ENCODE measurements around the gene RUNX2.

- TF ChIP-seq CTCF (IDR thresholded peaks at IDR 0.05; ENCODE audit: control extremely low read depth in 1 of 3, insufficient read depth in 1 of 3, low read depth in 1 of 3, low read length in 3 of 3), result no peak
- no peak for TF ChIP-seq EZH2 (IDR thresholded peaks at IDR 0.05; ENCODE audit: low read depth, low read length, severe bottlenecking)
- no peak for TF ChIP-seq USF2 (IDR thresholded peaks at IDR 0.05; ENCODE audit: low read length)
- TF ChIP-seq SRF (IDR thresholded peaks at IDR 0.05; ENCODE audit: low read depth, low read length), result no peak
- no peak for TF ChIP-seq CEBPB (IDR thresholded peaks at IDR 0.05; ENCODE audit: low read depth, low read length)
- TF ChIP-seq POLR2A (IDR thresholded peaks at IDR 0.05; ENCODE audit: control extremely low read depth in 1 of 2, low read depth in 2 of 2, low read length in 2 of 2), result no peak
- TF ChIP-seq CREB1 (IDR thresholded peaks at IDR 0.05), result no peak
- no peak for TF ChIP-seq TAF1 (IDR thresholded peaks at IDR 0.05; ENCODE audit: low read depth, low read length)
- no peak for TF ChIP-seq ATF3 (IDR thresholded peaks at IDR 0.05; ENCODE audit: insufficient read depth, low read depth, low read length)
- no peak for TF ChIP-seq MAFK (IDR thresholded peaks at IDR 0.05; ENCODE audit: low read depth, low read length)
- TF ChIP-seq RXRA (IDR thresholded peaks at IDR 0.05; ENCODE audit: insufficient read depth, low read depth, low read length), result no peak
- TF ChIP-seq HDAC6 (IDR thresholded peaks at IDR 0.05; ENCODE audit: low read depth, low read length), result no peak
- no peak for TF ChIP-seq EP300 (IDR thresholded peaks at IDR 0.05; ENCODE audit: borderline replicate concordance in 1 of 2, low read depth in 2 of 2, low read length in 2 of 2)
These were observed 356.9 kb downstream of the RUNX2 start for GRCh38 chr6:45685076-45685475.

Data from H1 (cell line).